ENCODE results near the gene UBE2U.

The UBE2U gene

GRCh38 chr1:64293820-64294219 lies 90.4 kb downstream of the UBE2U start:
- H3K27ac ChIP-seq (ENCODE audit: low read depth, low read length): no peak overlapping the region
- H3K4me1 ChIP-seq (ENCODE audit: insufficient read depth, low read length): no peaks in the 10 kb centered on the region
- 97% methylated on average over 4 of the region's 4 CpGs for WGBS
- H3K4me3 ChIP-seq (ENCODE audit: low read length): no peak overlapping the region
- no peak overlapping the region for H3K9ac ChIP-seq (ENCODE audit: low read depth, low read length)
- H3K9me3 ChIP-seq (ENCODE audit: insufficient read depth, low read depth, low read length): no peaks in the 10 kb centered on the region
- H3K36me3 ChIP-seq (ENCODE audit: insufficient read depth, low read length): no peaks in the 10 kb centered on the region
- H3K27me3 ChIP-seq (ENCODE audit: insufficient read depth, low read length): no peaks in the 10 kb centered on the region

GRCh38 chr1:64295136-64295535 lies 91.7 kb downstream of the UBE2U start:
- H3K4me3 ChIP-seq (ENCODE audit: low read length): no peak overlapping the region
- H3K9ac ChIP-seq (ENCODE audit: low read depth, low read length): no peak overlapping the region
- whole genome bisulfite sequencing: 87% methylated on average over 2 of the region's 2 CpGs
- no peaks in the 10 kb centered on the region for H3K4me1 ChIP-seq (ENCODE audit: insufficient read depth, low read length)
- H3K36me3 ChIP-seq (ENCODE audit: insufficient read depth, low read length): no peaks in the 10 kb centered on the region
- H3K9me3 ChIP-seq (ENCODE audit: insufficient read depth, low read depth, low read length): no peaks in the 10 kb centered on the region
- no peaks in the 10 kb centered on the region for H3K27me3 ChIP-seq (ENCODE audit: insufficient read depth, low read length)
- no peak overlapping the region for H3K27ac ChIP-seq (ENCODE audit: low read depth, low read length)

GRCh38 chr1:64295561-64295960 lies 92.1 kb downstream of the UBE2U start:
- Histone ChIP-seq H3K27ac (ENCODE audit: low read depth, low read length) (no peak overlapping the region), H3K36me3 (ENCODE audit: insufficient read depth, low read length) (no peaks in the 10 kb centered on the region), H3K4me1 (ENCODE audit: insufficient read depth, low read length) (no peaks in the 10 kb centered on the region), H3K27me3 (ENCODE audit: insufficient read depth, low read length) (no peaks in the 10 kb centered on the region), H3K4me3 (ENCODE audit: low read length) (no peak overlapping the region), H3K9ac (ENCODE audit: low read depth, low read length) (no peak overlapping the region), H3K9me3 (ENCODE audit: insufficient read depth, low read depth, low read length) (no peaks in the 10 kb centered on the region)

- H3K27ac ChIP-seq (ENCODE audit: low read depth, low read length): no peak overlapping the region
- no peak overlapping the region for H3K9ac ChIP-seq (ENCODE audit: low read depth, low read length)
- WGBS: 93% methylated on average over 8 of the region's 8 CpGs
- H3K4me1 ChIP-seq (ENCODE audit: insufficient read depth, low read length): no peaks in the 10 kb centered on the region
- no peaks in the 10 kb centered on the region for H3K27me3 ChIP-seq (ENCODE audit: insufficient read depth, low read length)
- no peaks in the 10 kb centered on the region for H3K36me3 ChIP-seq (ENCODE audit: insufficient read depth, low read length)
- no peak overlapping the region for H3K4me3 ChIP-seq (ENCODE audit: low read length)
- no peaks in the 10 kb centered on the region for H3K9me3 ChIP-seq (ENCODE audit: insufficient read depth, low read depth, low read length)
Measured at GRCh38 chr1:64296459-64296858, 93.0 kb downstream of the UBE2U start.

GRCh38 chr1:64302194-64302593 lies 98.8 kb downstream of the UBE2U start:
- Histone ChIP-seq H3K4me3 (ENCODE audit: low read length) (no peak overlapping the region), H3K9ac (ENCODE audit: low read depth, low read length) (no peak overlapping the region), H3K36me3 (ENCODE audit: insufficient read depth, low read length) (no peaks in the 10 kb centered on the region), H3K4me1 (ENCODE audit: insufficient read depth, low read length) (peaks cover 9% of the 10 kb centered on the region; the same call in 1 of the 2 replicates), H3K27me3 (ENCODE audit: insufficient read depth, low read length) (no peaks in the 10 kb centered on the region), H3K9me3 (ENCODE audit: insufficient read depth, low read depth, low read length) (no peaks in the 10 kb centered on the region), H3K27ac (ENCODE audit: low read depth, low read length) (no peak overlapping the region)
- WGBS: 92% methylated on average over 3 of the region's 3 CpGs

- no peaks in the 10 kb centered on the region for H3K36me3 ChIP-seq (ENCODE audit: insufficient read depth, low read length)
- no peaks in the 10 kb centered on the region for H3K9me3 ChIP-seq (ENCODE audit: insufficient read depth, low read depth, low read length)
- H3K9ac ChIP-seq (ENCODE audit: low read depth, low read length): no peak overlapping the region
- H3K4me3 ChIP-seq (ENCODE audit: low read length): no peak overlapping the region
- 73% methylated on average over 2 of the region's 2 CpGs for WGBS
- no peaks in the 10 kb centered on the region for H3K27me3 ChIP-seq (ENCODE audit: insufficient read depth, low read length)
- H3K27ac ChIP-seq (ENCODE audit: low read depth, low read length): no peak overlapping the region
- peaks cover 9% of the 10 kb centered on the region; the same call in 1 of the 2 replicates for H3K4me1 ChIP-seq (ENCODE audit: insufficient read depth, low read length)
Measured at GRCh38 chr1:64302971-64303370, 99.5 kb downstream of the UBE2U start.

- Histone ChIP-seq H3K36me3 (ENCODE audit: insufficient read depth, low read length) (no peaks in the 10 kb centered on the region), H3K9ac (ENCODE audit: low read depth, low read length) (no peak overlapping the region), H3K9me3 (ENCODE audit: insufficient read depth, low read depth, low read length) (no peaks in the 10 kb centered on the region), H3K4me1 (ENCODE audit: insufficient read depth, low read length) (peaks cover 9% of the 10 kb centered on the region; the same call in 1 of the 2 replicates), H3K4me3 (ENCODE audit: low read length) (no peak overlapping the region), H3K27me3 (ENCODE audit: insufficient read depth, low read length) (no peaks in the 10 kb centered on the region), H3K27ac (ENCODE audit: low read depth, low read length) (no peak overlapping the region)
Measured at GRCh38 chr1:64304823-64305222, 101.4 kb downstream of the UBE2U start.

- no peak overlapping the region for H3K4me3 ChIP-seq (ENCODE audit: low read length)
- no peaks in the 10 kb centered on the region for H3K27me3 ChIP-seq (ENCODE audit: insufficient read depth, low read length)
- H3K36me3 ChIP-seq (ENCODE audit: insufficient read depth, low read length): no peaks in the 10 kb centered on the region
- WGBS: 87% methylated on average over 6 of the region's 6 CpGs
- H3K27ac ChIP-seq (ENCODE audit: low read depth, low read length): no peak overlapping the region
- peaks cover 9% of the 10 kb centered on the region; the same call in 1 of the 2 replicates for H3K4me1 ChIP-seq (ENCODE audit: insufficient read depth, low read length)
- H3K9me3 ChIP-seq (ENCODE audit: insufficient read depth, low read depth, low read length): no peaks in the 10 kb centered on the region
- no peak overlapping the region for H3K9ac ChIP-seq (ENCODE audit: low read depth, low read length)
Measured at GRCh38 chr1:64308866-64309265, 105.4 kb downstream of the UBE2U start.

- Histone ChIP-seq H3K27ac (ENCODE audit: low read depth, low read length) (no peak overlapping the region), H3K9ac (ENCODE audit: low read depth, low read length) (no peak overlapping the region), H3K27me3 (ENCODE audit: insufficient read depth, low read length) (no peaks in the 10 kb centered on the region), H3K36me3 (ENCODE audit: insufficient read depth, low read length) (no peaks in the 10 kb centered on the region), H3K4me1 (ENCODE audit: insufficient read depth, low read length) (peaks cover 8% of the 10 kb centered on the region), H3K4me3 (ENCODE audit: low read length) (no peak overlapping the region), H3K9me3 (ENCODE audit: insufficient read depth, low read depth, low read length) (no peaks in the 10 kb centered on the region)
- WGBS: 81% methylated on average over 5 of the region's 5 CpGs
Measured at GRCh38 chr1:64309431-64309831, 106.0 kb downstream of the UBE2U start.

GRCh38 chr1:64310760-64311159 lies 107.3 kb downstream of the UBE2U start:
- Histone ChIP-seq H3K9me3 (ENCODE audit: insufficient read depth, low read depth, low read length) (no peaks in the 10 kb centered on the region), H3K36me3 (ENCODE audit: insufficient read depth, low read length) (no peaks in the 10 kb centered on the region), H3K4me3 (ENCODE audit: low read length) (no peak overlapping the region), H3K27me3 (ENCODE audit: insufficient read depth, low read length) (no peaks in the 10 kb centered on the region), H3K4me1 (ENCODE audit: insufficient read depth, low read length) (peaks cover 4% of the 10 kb centered on the region; the same call in 1 of the 2 replicates), H3K27ac (ENCODE audit: low read depth, low read length) (no peak overlapping the region), H3K9ac (ENCODE audit: low read depth, low read length) (no peak overlapping the region)
- no CpG with 5 or more reads among the region's 1 CpG for WGBS

GRCh38 chr1:64312431-64312830 lies 109.0 kb downstream of the UBE2U start:
- H3K9ac ChIP-seq (ENCODE audit: low read depth, low read length): no peak overlapping the region
- no peak overlapping the region for H3K4me3 ChIP-seq (ENCODE audit: low read length)
- no peak overlapping the region for H3K27ac ChIP-seq (ENCODE audit: low read depth, low read length)
- H3K27me3 ChIP-seq (ENCODE audit: insufficient read depth, low read length): no peaks in the 10 kb centered on the region
- H3K4me1 ChIP-seq (ENCODE audit: insufficient read depth, low read length): peaks cover 4% of the 10 kb centered on the region; the same call in 1 of the 2 replicates
- H3K9me3 ChIP-seq (ENCODE audit: insufficient read depth, low read depth, low read length): no peaks in the 10 kb centered on the region
- no peaks in the 10 kb centered on the region for H3K36me3 ChIP-seq (ENCODE audit: insufficient read depth, low read length)
- WGBS: 93% methylated on average over 4 of the region's 4 CpGs

- H3K27me3 ChIP-seq (ENCODE audit: insufficient read depth, low read length): no peaks in the 10 kb centered on the region
- no peak overlapping the region for H3K27ac ChIP-seq (ENCODE audit: low read depth, low read length)
- peaks cover 4% of the 10 kb centered on the region; the same call in 1 of the 2 replicates for H3K4me1 ChIP-seq (ENCODE audit: insufficient read depth, low read length)
- no peak overlapping the region for H3K9ac ChIP-seq (ENCODE audit: low read depth, low read length)
- no peaks in the 10 kb centered on the region for H3K9me3 ChIP-seq (ENCODE audit: insufficient read depth, low read depth, low read length)
- no peaks in the 10 kb centered on the region for H3K36me3 ChIP-seq (ENCODE audit: insufficient read depth, low read length)
- H3K4me3 ChIP-seq (ENCODE audit: low read length): no peak overlapping the region
- WGBS: 87% methylated on average over 5 of the region's 5 CpGs
Measured at GRCh38 chr1:64315402-64315801, 112.0 kb downstream of the UBE2U start.

Measured in HUES64 (cell line).